ENCODE results near the gene NEB. TPM values are rescaled to one million over a fixed set of nuclear protein-coding genes. Genes with fewer than 3 reads are reported as not detected.

Gene NEB
- polyA plus RNA-seq, 1 experiment: 0.01 TPM

DNA sequence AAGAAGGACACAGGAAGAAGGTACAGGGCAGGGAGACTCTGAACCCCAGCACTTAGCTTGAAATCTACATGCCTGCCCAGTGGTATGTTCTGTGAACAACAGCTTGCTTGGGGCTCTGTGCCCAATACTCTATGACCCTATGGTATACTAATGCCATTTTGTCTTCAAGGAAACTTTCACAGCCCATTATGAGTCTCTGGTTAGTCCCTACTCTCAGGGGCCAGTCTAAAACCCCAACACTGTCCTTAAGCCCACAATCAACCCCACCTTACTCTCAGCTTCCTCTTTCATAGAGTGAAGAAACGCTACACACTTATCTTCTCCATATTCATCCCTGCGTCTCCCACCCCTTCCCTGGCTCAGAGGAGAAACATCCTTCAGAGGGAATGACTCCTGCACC lies 16.0 kb downstream of the NEB start:
- CTCF ChIA-PET: no interaction called here
- no peak for DNase-seq (ENCODE audit: low read depth)
- Histone ChIP-seq H3K4me3 (ENCODE audit: low read depth, low read length) (no peak overlapping the region), H3K27me3 (ENCODE audit: control insufficient read depth, insufficient read depth, low read length) (no peaks in the 10 kb centered on the region), H3K36me3 (ENCODE audit: control insufficient read depth, insufficient read depth, low read length) (no peaks in the 10 kb centered on the region)
- POLR2A ChIA-PET: no interaction called here
- TF ChIP-seq, protein P1, sequence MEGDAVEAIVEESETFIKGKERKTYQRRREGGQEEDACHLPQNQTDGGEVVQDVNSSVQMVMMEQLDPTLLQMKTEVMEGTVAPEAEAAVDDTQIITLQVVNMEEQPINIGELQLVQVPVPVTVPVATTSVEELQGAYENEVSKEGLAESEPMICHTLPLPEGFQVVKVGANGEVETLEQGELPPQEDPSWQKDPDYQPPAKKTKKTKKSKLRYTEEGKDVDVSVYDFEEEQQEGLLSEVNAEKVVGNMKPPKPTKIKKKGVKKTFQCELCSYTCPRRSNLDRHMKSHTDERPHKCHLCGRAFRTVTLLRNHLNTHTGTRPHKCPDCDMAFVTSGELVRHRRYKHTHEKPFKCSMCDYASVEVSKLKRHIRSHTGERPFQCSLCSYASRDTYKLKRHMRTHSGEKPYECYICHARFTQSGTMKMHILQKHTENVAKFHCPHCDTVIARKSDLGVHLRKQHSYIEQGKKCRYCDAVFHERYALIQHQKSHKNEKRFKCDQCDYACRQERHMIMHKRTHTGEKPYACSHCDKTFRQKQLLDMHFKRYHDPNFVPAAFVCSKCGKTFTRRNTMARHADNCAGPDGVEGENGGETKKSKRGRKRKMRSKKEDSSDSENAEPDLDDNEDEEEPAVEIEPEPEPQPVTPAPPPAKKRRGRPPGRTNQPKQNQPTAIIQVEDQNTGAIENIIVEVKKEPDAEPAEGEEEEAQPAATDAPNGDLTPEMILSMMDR (IDR thresholded peaks at IDR 0.05; ENCODE audit: insufficient read depth, low read depth, low read length): no peak

DNA sequence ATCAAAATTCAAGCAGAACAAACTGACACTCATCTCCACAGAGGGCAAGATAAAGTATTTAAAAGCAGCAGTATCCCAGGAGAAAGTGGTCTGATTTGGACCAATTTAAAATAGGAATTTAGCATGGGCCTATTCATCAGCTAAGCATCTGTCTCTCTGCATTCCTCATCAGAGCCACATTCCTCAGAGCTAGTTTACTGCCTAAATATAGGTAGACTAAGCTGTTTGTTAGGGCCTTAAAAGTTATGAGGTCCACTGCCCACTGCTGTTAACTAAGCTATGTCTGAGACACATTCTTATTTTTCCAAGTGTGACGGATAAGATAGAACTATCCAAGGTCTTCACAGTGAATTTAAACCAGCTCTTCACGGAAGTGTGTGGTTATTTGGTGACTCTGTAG lies 17.6 kb downstream of the NEB start:
- Histone ChIP-seq H3K4me3 (ENCODE audit: low read depth, low read length) (no peak overlapping the region), H3K36me3 (ENCODE audit: control insufficient read depth, insufficient read depth, low read length) (no peaks in the 10 kb centered on the region), H3K27me3 (ENCODE audit: control insufficient read depth, insufficient read depth, low read length) (no peaks in the 10 kb centered on the region)
- DNase-seq (ENCODE audit: low read depth): peak; percentile 11
- TF ChIP-seq, protein P1 (IDR thresholded peaks at IDR 0.05; ENCODE audit: insufficient read depth, low read depth, low read length): no peak
- POLR2A ChIA-PET: no interaction called here
- CTCF ChIA-PET: interaction anchor here (0.5 to 1.1 kb wide), 2 partner anchors 17 to 281 kb away, joined by 3 read pairs; partner anchors contain the start of gene NEB

DNA sequence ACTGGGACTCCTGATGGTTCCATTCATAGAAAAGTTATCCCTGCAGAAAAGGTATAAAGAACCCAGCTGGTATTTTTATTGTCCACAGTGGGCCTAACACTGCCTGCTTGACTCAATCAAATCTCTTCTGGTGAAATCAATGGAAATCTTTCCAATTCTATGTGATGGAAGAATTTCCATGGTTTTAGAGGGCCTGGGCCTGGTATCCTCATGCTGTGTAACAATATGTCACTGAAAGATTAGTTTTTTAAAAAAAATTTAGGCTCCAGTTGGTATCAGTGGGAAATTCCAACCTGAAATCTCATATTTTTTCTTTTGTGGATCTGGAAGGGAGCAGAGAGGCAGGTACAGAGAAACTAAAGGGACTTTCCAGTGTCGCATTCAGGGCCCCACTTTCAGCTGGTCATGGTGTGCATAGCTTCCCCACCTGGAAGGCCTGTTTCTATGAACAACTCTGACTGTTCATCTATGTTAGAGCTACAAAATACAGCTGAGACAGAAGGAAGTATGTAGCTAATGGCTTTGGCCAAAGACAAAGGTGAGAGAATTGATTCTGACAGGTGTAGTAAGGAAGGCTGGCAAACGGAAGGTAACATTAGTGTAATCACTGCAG lies 20.9 kb downstream of the NEB start:
- Histone ChIP-seq H3K27me3 (ENCODE audit: control insufficient read depth, insufficient read depth, low read length) (no peaks in the 10 kb centered on the region), H3K36me3 (ENCODE audit: control insufficient read depth, insufficient read depth, low read length) (no peaks in the 10 kb centered on the region), H3K4me3 (ENCODE audit: low read depth, low read length) (no peak overlapping the region)
- ChIA-PET POLR2A (no interaction called here), CTCF (interaction anchor here (0.7 kb wide), 2 partner anchors 19 to 551 kb away, joined by 3 read pairs; no protein-coding TSS in a partner anchor)
- TF ChIP-seq, protein P1 (IDR thresholded peaks at IDR 0.05; ENCODE audit: insufficient read depth, low read depth, low read length): no peak
- no peak for DNase-seq (ENCODE audit: low read depth)

DNA sequence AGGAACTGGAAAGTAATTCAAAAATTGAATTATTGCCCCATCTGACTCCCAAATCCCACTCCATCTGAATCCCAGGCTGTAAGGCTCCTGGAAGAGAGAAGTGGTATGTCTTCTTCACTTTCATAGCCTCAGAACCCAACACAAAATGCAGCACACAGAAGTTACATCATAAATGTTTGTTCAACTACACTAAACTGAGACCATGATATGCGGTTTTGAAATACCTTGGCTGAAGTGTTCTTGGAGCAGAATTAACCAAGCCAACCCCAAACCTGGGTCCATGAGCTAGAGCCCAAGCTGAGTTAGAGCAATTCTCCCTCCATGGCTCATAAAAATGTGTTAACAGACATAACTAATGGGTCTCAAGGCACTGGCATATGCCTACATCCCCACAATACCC lies 23.3 kb downstream of the NEB start:
- Histone ChIP-seq H3K27me3 (ENCODE audit: control insufficient read depth, insufficient read depth, low read length) (no peaks in the 10 kb centered on the region), H3K4me3 (ENCODE audit: low read depth, low read length) (no peak overlapping the region), H3K36me3 (ENCODE audit: control insufficient read depth, insufficient read depth, low read length) (no peaks in the 10 kb centered on the region)
- no peak for DNase-seq (ENCODE audit: low read depth)
- ChIA-PET CTCF (no interaction called here), POLR2A (no interaction called here)
- TF ChIP-seq, protein P1 (IDR thresholded peaks at IDR 0.05; ENCODE audit: insufficient read depth, low read depth, low read length): no peak

DNA sequence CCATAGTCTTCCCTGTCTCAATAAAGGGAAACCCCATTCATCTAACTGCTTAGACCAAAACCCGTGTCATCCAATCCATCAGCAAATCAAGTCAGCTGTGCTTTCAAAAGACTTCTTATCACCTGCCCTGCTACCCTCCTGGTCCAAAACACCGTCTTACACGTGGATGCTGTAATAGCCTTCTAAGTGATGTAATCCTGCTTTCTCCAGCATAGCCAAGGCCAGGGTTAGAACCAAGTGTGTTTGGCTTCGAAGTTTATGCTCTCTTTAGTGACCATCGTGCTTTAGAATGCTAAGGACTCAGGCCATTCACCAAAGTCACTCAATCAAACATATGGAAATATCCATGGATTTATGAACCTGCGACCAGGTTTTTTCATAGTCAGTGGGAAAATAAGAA lies 25.5 kb downstream of the NEB start:
- TF ChIP-seq, protein P1 (IDR thresholded peaks at IDR 0.05; ENCODE audit: insufficient read depth, low read depth, low read length): no peak
- Histone ChIP-seq H3K36me3 (ENCODE audit: control insufficient read depth, insufficient read depth, low read length) (no peaks in the 10 kb centered on the region), H3K4me3 (ENCODE audit: low read depth, low read length) (no peak overlapping the region), H3K27me3 (ENCODE audit: control insufficient read depth, insufficient read depth, low read length) (no peaks in the 10 kb centered on the region)
- POLR2A ChIA-PET: no interaction called here
- no peak for DNase-seq (ENCODE audit: low read depth)
- CTCF ChIA-PET: no interaction called here
